Caki2 (cell line): Measurements from ENCODE around the gene ASB1. TPM values are rescaled to one million over a fixed set of nuclear protein-coding genes. Genes with fewer than 3 reads are reported as not detected.

Source experiments
- DNase-seq: peaks from one replicate; pipeline ENCODE4 v3.0.0-alpha.2; 2015; ENCODE audit warnings: low read depth
- in situ Hi-C: cut with HindIII; loops from 2 replicates; pipeline ENCODE4 v1.10.0; 2016; ENCODE audit warnings: low sequenced_read_pairs, low pct_unique_long_range_greater_than_20kb, mixed read lengths
- total RNA-seq: library from RNA; depleted of rRNA; stranded (reverse); fragments of >200 nt; shearing (Covaris generic); gene quantifications from 2 replicates; pipeline ENCODE4 v1.2.3, GENCODE V29; 2014; ENCODE audit warnings: low replicate concordance

ASB1 gene
- total RNA-seq, 1 experiment from 2014 or later: 13.3 TPM

- no peak for DNase-seq
- in situ Hi-C loops: no loop called here
Observed at GRCh38 chr2:238420442-238420841, 6.3 kb upstream of the ASB1 start.

- DNase-seq: no peak
- in situ Hi-C loops: no loop called here
Observed at GRCh38 chr2:238420878-238421694, 5.6 kb upstream of the ASB1 start.

GRCh38 chr2:238421695-238422035, 5.1 kb upstream of the ASB1 start:
- in situ Hi-C loops: no loop called here
- no peak for DNase-seq

- DNase-seq: no peak
- in situ Hi-C loops: no loop called here
Observed at GRCh38 chr2:238422285-238422684, 4.4 kb upstream of the ASB1 start.

- no peak for DNase-seq
- in situ Hi-C loops: no loop called here
Observed at GRCh38 chr2:238422940-238423339, 3.8 kb upstream of the ASB1 start.

- in situ Hi-C loops: no loop called here
Observed at GRCh38 chr2:238423561-238424312, 3.0 kb upstream of the ASB1 start.

GRCh38 chr2:238424313-238424700, 2.4 kb upstream of the ASB1 start:
- in situ Hi-C loops: no loop called here
- DNase-seq: no peak

More at GRCh38 chr2:238423561-238424312, 3.0 kb upstream of the ASB1 start:
- DNase-seq: no peak

GRCh38 chr2:238425505-238425978, 1.2 kb upstream of the ASB1 start:
- DNase-seq: no peak
- in situ Hi-C loops: no loop called here

- DNase-seq: no peak
- in situ Hi-C loops: no loop called here
Observed at GRCh38 chr2:238425979-238426567, 654 bp upstream of the ASB1 start.

- in situ Hi-C loops: no loop called here
- DNase-seq: no peak
Observed at GRCh38 chr2:238427435-238428162, 872 bp downstream of the ASB1 start.

- in situ Hi-C loops: no loop called here
- DNase-seq: no peak
Observed at GRCh38 chr2:238428866-238429265, 2.1 kb downstream of the ASB1 start.

GRCh38 chr2:238430781-238431180, 4.1 kb downstream of the ASB1 start:
- in situ Hi-C loops: no loop called here
- DNase-seq: no peak

- no peak for DNase-seq
- in situ Hi-C loops: no loop called here
Observed at GRCh38 chr2:238431456-238431855, 4.7 kb downstream of the ASB1 start.

- DNase-seq: no peak
- in situ Hi-C loops: no loop called here
Observed at GRCh38 chr2:238433300-238433915, 6.7 kb downstream of the ASB1 start.

GRCh38 chr2:238433941-238434845, 7.5 kb downstream of the ASB1 start:
- DNase-seq: no peak
- in situ Hi-C loops: no loop called here

GRCh38 chr2:238434846-238435751, 8.4 kb downstream of the ASB1 start:
- in situ Hi-C loops: no loop called here
- no peak for DNase-seq
